IPS-11a (cell line): Measurements from ENCODE around the gene AGAP3.

ENCODE experiments used
- H3K4me3 ChIP-seq: one replicate; pipeline ENCODE4 v1.5.1; 2013; ENCODE audit warnings: low read depth, low read length, control low read depth

The AGAP3 gene

GRCh38 chr7:151152643-151153513 lies 66.6 kb downstream of the AGAP3 start:
- H3K4me3 ChIP-seq = no peak overlapping the region

- H3K4me3 ChIP-seq = no peak overlapping the region
These were observed 71.5 kb downstream of the AGAP3 start for GRCh38 chr7:151157645-151158329.

GRCh38 chr7:151161757-151162156 lies 75.5 kb downstream of the AGAP3 start:
- no peak overlapping the region for H3K4me3 ChIP-seq

DNA sequence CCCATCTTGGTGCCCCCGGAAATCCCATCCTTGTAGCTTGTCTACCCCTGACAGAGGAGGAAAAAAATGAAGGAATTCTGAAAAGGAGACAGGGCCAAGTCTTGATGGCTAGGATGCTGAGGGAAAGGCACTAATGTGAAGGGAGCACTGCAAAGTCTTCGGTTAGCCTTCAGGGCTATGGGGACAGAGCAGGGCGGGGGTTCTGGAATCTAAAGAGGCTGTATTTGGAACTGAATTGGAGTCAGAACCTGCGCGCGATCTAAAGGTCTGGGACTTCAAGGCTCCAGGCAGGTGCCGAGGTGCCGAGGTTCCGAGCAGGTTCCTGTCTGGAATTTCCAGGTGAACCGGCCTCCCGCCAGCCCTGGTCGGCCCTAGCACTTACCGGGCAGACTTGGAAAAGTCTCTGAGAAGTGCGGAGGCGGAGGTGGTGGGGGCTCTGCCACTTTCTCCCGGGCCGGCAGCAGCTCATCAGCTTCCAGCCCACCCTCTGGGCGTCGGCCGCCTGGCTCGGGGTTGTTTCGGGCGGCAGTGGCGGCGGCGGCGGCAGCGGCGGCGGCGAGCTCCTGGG lies 80.4 kb downstream of the AGAP3 start:
- peak overlapping the region; percentile 4 for H3K4me3 ChIP-seq

GRCh38 chr7:151167197-151167961 lies 81.1 kb downstream of the AGAP3 start, which contains the start of gene GBX1:
GBX1 (minus strand) TSS chr7:151167694; CDS start chr7:151167548, 146 bp downstream.
- peak within 1 kb of the TSS; percentile 43 for H3K4me3 ChIP-seq

DNA sequence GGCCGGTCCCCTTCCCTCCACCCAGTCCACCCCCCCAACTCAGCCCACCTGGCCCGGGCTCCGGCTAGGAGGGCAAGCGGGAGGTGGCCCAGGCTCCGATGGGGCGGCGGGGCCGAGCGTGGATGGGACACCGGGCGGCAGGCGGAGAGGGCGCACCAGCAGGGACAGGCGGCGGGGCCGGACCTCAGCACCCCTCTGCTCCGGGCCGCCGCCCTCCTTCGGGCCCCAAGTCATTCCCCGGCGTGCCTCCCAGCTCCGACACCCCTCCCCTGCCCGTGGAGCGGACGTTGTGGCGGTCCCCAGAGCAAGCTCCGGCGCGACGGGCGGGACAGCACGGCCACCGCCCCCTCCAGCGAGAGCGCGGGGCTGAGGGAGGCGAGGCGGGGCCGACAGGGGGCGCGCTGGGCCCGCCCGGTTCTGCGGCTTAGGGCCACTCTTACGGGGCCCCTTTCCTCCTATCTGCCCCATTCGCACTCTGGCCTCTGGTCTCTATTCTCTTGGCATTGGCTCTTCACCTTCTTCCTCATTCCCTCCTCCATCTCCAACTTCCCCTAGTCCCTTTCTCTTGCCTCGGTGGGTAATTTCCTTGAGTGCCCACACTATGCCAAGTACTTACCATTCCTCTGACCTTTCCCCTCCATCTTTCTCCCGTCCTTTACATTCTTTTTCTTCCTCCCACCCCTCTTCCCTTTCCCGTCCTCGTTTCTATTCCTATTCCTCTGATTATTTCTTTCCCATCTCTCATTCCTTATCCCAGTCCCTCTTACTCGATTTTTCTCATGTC lies 81.9 kb downstream of the AGAP3 start:
- peak overlapping the region; percentile 43 for H3K4me3 ChIP-seq

DNA sequence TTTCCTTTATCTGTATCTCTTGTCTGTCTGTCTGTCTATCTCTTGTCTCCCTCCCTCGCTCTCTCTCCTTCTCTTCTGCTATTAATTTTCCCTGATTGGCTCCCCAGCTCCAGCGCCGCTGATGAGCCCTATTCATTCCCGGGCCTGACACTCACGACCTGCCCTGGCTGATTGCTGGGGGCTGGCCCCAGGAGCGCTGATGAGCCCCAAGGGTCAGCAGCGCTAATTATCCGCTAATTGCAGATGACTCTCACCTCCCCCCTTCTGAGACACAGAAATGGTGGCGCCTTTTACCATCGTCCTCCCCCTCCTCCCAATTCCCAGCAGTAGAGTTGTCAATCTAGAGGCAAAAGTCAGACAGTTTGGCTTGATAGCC lies 82.5 kb downstream of the AGAP3 start:
- H3K4me3 ChIP-seq = no peak overlapping the region

DNA sequence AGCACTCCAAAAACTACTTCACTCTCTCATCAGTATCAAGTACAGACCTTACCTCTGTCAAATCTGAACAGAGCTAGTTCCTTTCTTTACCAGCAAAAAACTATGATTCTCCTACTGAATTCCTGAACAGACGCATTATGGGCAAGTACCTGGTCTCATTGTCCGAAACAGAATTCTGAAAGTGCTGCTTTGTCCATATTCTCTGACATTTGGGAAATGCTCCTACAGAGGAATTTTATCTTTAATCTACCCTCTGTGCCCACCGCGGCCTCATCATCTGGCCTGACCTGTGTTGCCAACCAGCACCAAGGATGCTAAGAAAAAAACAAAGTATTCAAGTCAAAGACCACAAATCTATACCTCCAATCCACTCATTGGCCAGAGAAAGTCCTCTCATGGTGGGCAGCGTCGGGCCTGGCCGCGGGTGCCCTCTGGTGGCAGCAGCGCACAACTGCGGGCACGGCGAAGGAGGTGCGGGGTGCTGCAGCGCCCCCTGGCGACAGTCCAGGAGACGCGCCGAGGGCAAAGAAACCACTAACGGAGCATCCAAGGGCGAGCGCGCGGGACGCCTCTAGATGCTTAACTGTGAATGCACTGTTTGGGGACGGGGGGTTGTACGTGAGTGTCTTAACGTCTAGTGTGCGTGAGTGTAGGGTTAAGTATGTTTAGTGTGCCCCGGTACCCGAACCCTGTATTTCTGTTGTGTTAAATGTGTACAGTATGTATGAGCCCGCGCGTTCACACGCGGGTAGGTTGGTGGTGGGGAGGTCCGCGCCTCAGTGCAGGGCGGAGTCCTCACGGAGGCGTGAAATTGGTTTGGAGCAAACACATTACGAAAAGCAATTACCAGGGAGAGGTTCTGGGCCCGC lies 86.2 kb downstream of the AGAP3 start:
- no peak overlapping the region for H3K4me3 ChIP-seq

DNA sequence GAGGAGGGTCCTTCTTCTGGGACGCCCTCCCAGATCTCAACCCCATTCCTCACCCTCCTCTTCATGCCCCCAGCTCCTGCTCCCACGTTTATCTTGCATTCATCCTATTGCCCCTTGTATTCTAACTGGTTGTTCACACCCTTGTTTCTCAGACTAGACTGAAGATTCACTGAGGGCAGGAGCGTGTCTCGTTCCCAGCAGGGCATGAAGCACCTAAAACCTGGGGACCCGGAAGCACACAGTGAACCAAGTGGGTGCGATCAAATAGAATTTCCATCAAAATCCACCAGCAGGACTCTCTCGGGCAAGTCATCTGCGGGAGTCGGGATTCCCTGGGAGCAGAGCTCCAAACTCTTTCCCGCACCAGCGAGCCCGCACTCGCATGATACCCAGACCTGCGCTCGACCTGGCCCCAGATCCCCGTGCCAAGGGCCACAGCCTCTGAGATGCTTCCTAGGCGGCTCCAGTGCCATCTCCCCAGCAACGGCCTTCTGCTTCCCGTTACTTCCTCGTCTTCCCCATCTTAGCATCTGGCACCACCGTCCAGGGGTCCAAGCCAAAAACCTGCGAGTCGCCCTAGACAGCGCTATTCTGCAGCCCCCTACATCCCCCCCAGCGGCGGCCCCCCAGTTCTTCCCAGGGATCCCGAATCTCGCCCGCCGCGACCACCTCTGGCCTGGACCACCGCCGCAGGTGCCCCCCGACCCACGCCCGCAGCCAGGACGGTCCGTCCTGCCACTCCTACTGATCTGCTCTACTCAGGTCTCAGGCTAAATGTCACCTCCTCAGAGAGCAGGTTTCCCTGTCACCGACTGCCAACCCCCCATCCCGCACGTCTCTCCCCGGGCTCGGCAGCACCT lies 87.3 kb downstream of the AGAP3 start:
- H3K4me3 ChIP-seq = no peak overlapping the region

DNA sequence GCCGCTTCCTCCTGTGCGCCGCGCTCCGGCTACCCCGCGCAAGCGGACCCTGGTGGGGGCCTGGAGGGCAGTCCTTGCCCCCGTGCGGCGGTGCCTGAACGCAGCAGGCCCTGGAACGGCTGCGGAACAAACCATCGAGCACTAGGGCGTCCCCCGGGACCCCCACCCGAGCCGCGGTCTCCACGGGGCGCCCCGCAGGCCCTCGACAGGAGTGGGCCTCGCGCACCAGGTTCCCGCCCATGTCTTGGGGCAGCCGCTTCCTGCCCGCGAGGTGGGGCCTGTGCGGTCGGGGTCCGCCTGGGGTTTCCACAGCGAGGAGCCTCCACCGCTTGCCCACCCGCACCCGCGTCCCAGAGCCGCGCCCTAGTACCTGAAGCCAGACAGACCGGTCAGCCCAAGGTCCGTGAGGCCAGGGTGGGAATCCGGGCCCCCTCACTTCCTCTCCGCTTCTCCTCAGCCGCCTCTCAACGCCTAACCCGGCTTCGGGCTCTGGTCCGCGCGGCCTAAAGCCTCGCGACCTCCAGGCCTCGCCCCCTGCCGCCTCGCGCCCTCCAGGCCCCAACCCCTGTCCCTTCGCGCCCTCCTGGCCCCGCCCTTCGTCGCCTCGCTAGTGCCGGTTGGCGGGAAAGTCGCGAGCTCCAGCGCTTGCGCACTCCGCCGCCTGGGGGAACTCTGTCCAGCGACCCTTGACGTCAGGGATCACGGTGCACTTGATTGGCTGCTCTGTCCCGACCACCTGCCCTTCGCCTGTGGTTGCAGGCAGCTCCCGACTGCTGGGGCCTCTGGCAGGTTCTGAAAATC lies 88.2 kb downstream of the AGAP3 start:
- H3K4me3 ChIP-seq = no peak overlapping the region

DNA sequence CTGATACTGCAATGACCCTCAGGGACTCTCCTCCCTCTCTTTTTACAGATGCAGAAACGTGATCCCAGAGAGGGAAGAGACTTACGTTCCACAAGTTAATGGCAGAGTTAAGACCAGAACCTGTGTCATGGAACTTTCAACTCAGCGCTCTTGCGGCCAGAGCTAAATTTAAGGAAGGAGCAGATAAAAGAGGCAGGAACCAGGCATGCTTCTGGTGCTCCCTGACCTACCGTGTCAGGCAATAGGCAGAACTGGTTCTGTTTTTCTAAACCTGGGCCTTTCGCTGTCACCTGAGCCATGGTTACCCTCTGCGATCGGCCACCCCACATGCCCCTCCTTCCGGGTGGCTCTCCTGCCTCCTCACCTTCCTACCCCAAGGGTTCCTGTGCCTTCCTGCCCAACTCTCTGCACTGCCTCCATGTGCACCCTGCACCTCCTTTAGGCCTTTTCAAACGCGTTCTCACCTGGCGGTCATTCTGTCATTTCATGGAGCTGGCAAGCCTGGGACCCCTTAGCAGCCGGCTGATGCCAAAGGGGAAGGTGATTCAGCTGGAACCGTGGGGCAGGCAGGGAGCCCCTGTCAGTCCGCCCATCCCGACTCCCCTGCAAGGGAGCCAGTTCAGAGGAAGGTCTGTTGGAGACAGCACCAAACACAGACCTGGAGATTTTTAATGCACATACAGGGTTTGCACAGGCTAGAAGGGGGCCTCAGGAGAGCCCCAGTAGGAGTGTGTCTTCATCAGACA lies 88.9 kb downstream of the AGAP3 start:
- H3K4me3 ChIP-seq = no peak overlapping the region

DNA sequence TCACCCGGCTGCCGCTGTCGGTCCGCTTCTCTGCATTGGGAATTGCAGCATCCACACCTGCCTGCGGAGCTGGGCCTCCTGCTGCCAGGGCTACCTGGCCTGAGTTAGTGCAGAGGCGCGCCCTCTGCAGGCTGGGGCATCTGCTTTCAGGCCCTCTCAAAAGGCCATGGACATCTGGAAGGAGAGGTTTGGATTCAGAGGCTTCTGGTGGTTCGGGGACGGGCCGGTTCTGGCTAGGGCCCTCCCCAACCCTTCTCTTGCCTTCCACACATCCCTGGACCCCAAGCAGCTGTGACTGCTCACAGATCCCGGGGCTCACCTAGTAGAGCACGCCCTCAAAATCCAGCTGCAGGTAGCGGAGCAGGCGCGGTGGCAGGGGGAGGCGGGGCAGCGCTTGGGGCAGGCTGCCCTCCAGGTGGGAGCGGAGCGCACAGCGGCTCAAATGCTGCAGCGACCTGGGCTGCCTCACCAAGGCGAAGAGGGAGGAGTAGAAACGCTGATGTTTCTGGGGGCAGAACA lies 89.6 kb downstream of the AGAP3 start:
- no peak overlapping the region for H3K4me3 ChIP-seq

DNA sequence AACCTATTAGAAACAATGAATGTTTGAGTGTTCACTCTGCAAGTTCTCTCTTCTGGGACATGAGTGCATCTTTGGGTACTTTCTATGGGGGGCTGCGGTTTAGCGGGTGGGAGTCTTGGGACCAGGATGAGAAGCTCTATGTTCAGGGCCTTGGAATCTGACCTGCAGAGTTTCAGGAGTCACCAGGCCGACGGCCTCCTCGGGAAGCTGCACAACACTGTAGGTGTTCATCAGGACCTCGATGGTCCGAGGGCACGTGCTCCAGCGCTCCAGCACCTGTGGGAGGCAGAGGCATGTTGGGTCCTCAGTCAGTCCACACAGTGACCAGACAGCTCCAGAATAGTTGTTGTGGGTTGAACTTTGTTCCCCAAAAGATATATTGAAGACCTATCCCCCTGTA lies 90.1 kb downstream of the AGAP3 start:
- no peak overlapping the region for H3K4me3 ChIP-seq

DNA sequence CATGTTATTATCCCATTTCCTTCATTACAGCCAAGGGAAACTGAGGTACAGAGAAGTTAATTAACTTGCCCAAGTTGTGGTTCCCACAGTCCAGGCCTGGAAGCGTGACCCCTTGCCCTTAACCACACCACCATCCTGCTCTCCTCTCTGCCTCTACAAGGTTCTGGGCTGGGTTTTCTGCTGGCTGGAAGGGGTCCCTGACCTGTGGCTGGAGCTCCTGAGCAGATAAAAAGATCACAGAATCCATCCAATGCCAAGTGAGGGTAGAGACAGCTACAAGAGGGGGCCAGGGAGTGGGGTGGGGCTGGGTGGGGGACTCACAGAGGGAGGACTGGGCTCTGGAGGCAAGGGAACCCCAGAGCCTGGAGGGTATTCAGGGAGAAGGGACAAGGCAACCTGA lies 91.0 kb downstream of the AGAP3 start:
- H3K4me3 ChIP-seq = no peak overlapping the region

DNA sequence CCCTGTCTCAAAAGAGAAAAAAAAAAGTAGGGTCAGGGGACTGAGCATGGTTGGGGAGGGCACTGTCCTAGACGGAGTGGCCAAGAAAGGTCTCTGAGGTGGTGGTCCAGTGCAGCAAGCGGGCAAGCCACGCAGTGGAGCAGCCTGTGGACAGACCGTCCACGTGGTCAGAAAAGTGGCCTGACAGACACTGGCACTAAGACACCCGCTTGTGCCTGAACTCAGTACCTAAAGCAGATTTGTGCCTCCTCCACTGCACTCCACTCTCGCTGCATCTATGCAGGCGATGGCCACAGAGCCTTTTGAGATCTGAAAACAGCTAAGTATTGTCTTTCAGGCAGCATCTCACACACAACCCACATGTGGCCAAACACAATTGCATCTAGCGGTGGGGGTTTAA lies 92.0 kb downstream of the AGAP3 start:
- no peak overlapping the region for H3K4me3 ChIP-seq

DNA sequence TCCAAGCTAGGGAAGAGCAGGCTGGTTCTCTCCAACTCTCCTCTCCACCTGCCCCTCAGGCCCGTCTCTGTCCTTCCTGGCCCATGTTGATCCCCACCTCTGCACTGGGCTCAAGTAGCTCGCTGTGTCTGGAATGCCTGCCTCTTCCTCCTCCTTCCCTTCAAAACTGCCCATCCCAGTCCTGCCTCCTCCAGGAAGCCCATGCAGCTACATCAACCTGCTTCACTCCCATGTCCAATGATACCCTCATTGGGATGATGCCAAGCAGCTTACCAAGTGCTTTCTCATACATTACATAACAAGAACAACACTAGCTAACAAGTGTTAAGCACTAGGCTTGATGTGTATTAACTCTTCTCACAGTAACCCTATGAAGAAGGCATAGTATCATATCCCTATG lies 92.6 kb downstream of the AGAP3 start:
- H3K4me3 ChIP-seq = no peak overlapping the region
